ENCODE results near the gene CNOT3. TPM values are rescaled to one million over a fixed set of nuclear protein-coding genes. Genes with fewer than 3 reads are reported as not detected.

The CNOT3 gene
- total RNA-seq, 1 donor, result 6.2 TPM

GRCh38 chr19:54189145-54189734 is 51.7 kb downstream of the CNOT3 start, which contains the start of gene MBOAT7:
Gene MBOAT7 (minus strand): TSS chr19:54189580. CDS start chr19:54188508, 1,072 bp downstream.
- DNase-seq (ENCODE audit: insufficient read length, low spot score, missing footprints), result peak; percentile 99
- H4K20me1 ChIP-seq (ENCODE audit: insufficient read depth, low read length), result peaks cover 10% of the 10 kb centered on the region
- peaks cover 24% of the 10 kb centered on the region for H3K36me3 ChIP-seq (ENCODE audit: insufficient read depth, low read length)
- H3K9me3 ChIP-seq (ENCODE audit: low read depth, low read length), result no peaks in the 10 kb centered on the region
- peak within 1 kb of the TSS; percentile 94 for H3K27ac ChIP-seq (ENCODE audit: low read depth, low read length)
- H3K4me1 ChIP-seq (ENCODE audit: insufficient read depth, low read length), result peaks cover 19% of the 10 kb centered on the region
- no peaks in the 10 kb centered on the region for H3K27me3 ChIP-seq (ENCODE audit: insufficient read depth, low read length)
- peak within 1 kb of the TSS; percentile 91 for H3K4me2 ChIP-seq (ENCODE audit: insufficient read depth, low read length)
- peak within 1 kb of the TSS; percentile 86 for H3K4me3 ChIP-seq (ENCODE audit: insufficient read depth, low read length)
- H2AFZ ChIP-seq (ENCODE audit: low read length), result peak within 1 kb of the TSS; percentile 89
- peaks cover 48% of the 10 kb centered on the region for H3K79me2 ChIP-seq (ENCODE audit: insufficient read depth, low read length)
- TF ChIP-seq, protein P1, sequence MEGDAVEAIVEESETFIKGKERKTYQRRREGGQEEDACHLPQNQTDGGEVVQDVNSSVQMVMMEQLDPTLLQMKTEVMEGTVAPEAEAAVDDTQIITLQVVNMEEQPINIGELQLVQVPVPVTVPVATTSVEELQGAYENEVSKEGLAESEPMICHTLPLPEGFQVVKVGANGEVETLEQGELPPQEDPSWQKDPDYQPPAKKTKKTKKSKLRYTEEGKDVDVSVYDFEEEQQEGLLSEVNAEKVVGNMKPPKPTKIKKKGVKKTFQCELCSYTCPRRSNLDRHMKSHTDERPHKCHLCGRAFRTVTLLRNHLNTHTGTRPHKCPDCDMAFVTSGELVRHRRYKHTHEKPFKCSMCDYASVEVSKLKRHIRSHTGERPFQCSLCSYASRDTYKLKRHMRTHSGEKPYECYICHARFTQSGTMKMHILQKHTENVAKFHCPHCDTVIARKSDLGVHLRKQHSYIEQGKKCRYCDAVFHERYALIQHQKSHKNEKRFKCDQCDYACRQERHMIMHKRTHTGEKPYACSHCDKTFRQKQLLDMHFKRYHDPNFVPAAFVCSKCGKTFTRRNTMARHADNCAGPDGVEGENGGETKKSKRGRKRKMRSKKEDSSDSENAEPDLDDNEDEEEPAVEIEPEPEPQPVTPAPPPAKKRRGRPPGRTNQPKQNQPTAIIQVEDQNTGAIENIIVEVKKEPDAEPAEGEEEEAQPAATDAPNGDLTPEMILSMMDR (IDR thresholded peaks at IDR 0.05; ENCODE audit: extremely low read depth, low read depth, low read length), result no peak

DNA sequence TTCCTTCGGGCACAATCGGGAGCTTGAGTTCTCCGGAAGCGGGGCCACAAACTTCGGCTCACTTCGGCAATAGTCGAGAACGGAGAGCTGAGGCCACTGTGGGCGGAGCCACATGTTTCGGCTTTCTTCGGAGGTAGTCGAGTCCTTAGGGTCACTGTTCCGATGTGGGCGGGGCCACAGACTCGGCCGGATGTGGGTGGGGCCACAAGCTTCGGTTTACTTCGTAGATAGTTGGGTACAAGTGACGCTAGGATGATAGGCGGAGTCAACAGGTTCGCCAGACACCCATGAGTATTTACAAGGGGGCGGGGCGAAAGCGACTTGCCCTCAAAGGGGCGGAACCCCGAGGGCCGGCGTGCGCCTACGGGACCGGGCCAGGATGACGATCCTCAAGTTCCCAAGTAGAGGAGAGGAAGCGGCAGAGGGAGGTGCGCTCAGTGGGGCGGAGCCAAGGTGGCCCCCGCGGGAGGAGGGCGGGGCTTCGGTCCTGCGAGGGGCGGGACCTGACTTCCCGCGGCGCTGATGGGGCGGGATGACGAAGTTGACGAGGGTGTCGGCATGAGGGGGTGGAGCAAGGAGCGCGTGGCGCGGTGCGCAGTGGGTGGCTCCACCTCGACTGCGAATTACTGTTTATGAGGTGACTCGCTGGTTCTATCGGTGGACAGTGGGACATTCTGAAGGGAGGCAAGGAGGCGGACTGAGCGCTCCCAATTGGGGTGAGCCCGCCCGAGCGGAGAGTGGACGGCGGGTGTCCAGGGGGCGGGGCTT is 52.4 kb downstream of the CNOT3 start:
- peak overlapping the region; percentile 91 for H3K4me2 ChIP-seq (ENCODE audit: insufficient read depth, low read length)
- H4K20me1 ChIP-seq (ENCODE audit: insufficient read depth, low read length), result peaks cover 10% of the 10 kb centered on the region
- H3K9me3 ChIP-seq (ENCODE audit: low read depth, low read length), result no peaks in the 10 kb centered on the region
- H3K4me1 ChIP-seq (ENCODE audit: insufficient read depth, low read length), result peaks cover 19% of the 10 kb centered on the region
- peak; percentile 99 for DNase-seq (ENCODE audit: insufficient read length, low spot score, missing footprints)
- peak overlapping the region; percentile 94 for H3K27ac ChIP-seq (ENCODE audit: low read depth, low read length)
- peaks cover 48% of the 10 kb centered on the region for H3K79me2 ChIP-seq (ENCODE audit: insufficient read depth, low read length)
- H3K4me3 ChIP-seq (ENCODE audit: insufficient read depth, low read length), result peak overlapping the region; percentile 86
- H3K27me3 ChIP-seq (ENCODE audit: insufficient read depth, low read length), result no peaks in the 10 kb centered on the region
- peak overlapping the region; percentile 89 for H2AFZ ChIP-seq (ENCODE audit: low read length)
- TF ChIP-seq, protein P1 (IDR thresholded peaks at IDR 0.05; ENCODE audit: extremely low read depth, low read depth, low read length), result no peak
- H3K36me3 ChIP-seq (ENCODE audit: insufficient read depth, low read length), result peaks cover 26% of the 10 kb centered on the region

GRCh38 chr19:54190503-54191010 is 53.0 kb downstream of the CNOT3 start:
- Histone ChIP-seq H3K4me3 (ENCODE audit: insufficient read depth, low read length) (peak overlapping the region; percentile 86), H3K36me3 (ENCODE audit: insufficient read depth, low read length) (peaks cover 26% of the 10 kb centered on the region), H3K4me2 (ENCODE audit: insufficient read depth, low read length) (peak overlapping the region; percentile 95), H3K27me3 (ENCODE audit: insufficient read depth, low read length) (no peaks in the 10 kb centered on the region), H3K79me2 (ENCODE audit: insufficient read depth, low read length) (peaks cover 48% of the 10 kb centered on the region), H4K20me1 (ENCODE audit: insufficient read depth, low read length) (peaks cover 10% of the 10 kb centered on the region), H3K27ac (ENCODE audit: low read depth, low read length) (peak overlapping the region; percentile 94), H2AFZ (ENCODE audit: low read length) (peak overlapping the region; percentile 98), H3K9me3 (ENCODE audit: low read depth, low read length) (no peaks in the 10 kb centered on the region), H3K4me1 (ENCODE audit: insufficient read depth, low read length) (peaks cover 19% of the 10 kb centered on the region)
- peak; percentile 97 for DNase-seq (ENCODE audit: insufficient read length, low spot score, missing footprints)
- TF ChIP-seq, protein P1 (IDR thresholded peaks at IDR 0.05; ENCODE audit: extremely low read depth, low read depth, low read length), result no peak

Measured in osteoblast (primary cell).